Measurements from ENCODE around the gene CHPF2.

DNA sequence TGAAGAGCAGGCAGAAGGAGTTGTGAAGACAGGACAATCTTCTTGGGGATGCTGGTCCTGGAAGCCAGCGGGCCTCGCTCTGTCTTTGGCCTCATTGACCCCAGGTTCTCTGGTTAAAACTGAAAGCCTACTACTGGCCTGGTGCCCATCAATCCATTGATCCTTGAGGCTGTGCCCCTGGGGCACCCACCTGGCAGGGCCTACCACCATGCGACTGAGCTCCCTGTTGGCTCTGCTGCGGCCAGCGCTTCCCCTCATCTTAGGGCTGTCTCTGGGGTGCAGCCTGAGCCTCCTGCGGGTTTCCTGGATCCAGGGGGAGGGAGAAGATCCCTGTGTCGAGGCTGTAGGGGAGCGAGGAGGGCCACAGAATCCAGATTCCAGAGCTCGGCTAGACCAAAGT is 1.5 kb downstream of the CHPF2 start:
- TF ChIP-seq POLR2A (IDR thresholded peaks at IDR 0.05) (no peak), POLR2AphosphoS5 (IDR thresholded peaks at IDR 0.05) (no peak)
- TF ChIP-seq, protein P1, sequence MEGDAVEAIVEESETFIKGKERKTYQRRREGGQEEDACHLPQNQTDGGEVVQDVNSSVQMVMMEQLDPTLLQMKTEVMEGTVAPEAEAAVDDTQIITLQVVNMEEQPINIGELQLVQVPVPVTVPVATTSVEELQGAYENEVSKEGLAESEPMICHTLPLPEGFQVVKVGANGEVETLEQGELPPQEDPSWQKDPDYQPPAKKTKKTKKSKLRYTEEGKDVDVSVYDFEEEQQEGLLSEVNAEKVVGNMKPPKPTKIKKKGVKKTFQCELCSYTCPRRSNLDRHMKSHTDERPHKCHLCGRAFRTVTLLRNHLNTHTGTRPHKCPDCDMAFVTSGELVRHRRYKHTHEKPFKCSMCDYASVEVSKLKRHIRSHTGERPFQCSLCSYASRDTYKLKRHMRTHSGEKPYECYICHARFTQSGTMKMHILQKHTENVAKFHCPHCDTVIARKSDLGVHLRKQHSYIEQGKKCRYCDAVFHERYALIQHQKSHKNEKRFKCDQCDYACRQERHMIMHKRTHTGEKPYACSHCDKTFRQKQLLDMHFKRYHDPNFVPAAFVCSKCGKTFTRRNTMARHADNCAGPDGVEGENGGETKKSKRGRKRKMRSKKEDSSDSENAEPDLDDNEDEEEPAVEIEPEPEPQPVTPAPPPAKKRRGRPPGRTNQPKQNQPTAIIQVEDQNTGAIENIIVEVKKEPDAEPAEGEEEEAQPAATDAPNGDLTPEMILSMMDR (IDR thresholded peaks at IDR 0.05 in 8 of 11, conservative IDR thresholded peaks at IDR 0.05 in 3 of 11) = no peak

All from spleen (tissue), 7 donors.